GM23338 (cell line): ENCODE results near the gene CDCP1. TPM values are rescaled to one million over a fixed set of nuclear protein-coding genes. Genes with fewer than 3 reads are reported as not detected.

Experiments used
- ATAC-seq: fragments of 200-7000 bp; cut with Tn5 transposase; 3 replicates; pipeline ENCODE4 v1.9.1; 2020
- DNase-seq: peaks from one replicate; pipeline ENCODE4 v3.0.0-alpha.2; 2015; ENCODE audit warnings: low spot score
- H2AFZ ChIP-seq: fragments of 200-600 bp; sonication (generic); 2 replicates; pipeline ENCODE4 v1.8.0; 2016; ENCODE audit warnings: antibody characterized with exemption, mild to moderate bottlenecking, moderate library complexity
- H3F3A ChIP-seq: fragments of 200-600 bp; sonication (generic); replicated peaks from 2 replicates; pipeline ENCODE4 v1.8.0; 2017; ENCODE audit warnings: antibody characterized with exemption, mixed run types, low read depth
- H3K27ac ChIP-seq: fragments of 200-600 bp; sonication (generic); 2 replicates; pipeline ENCODE4 v1.6.1; 2016; ENCODE audit warnings: low read depth
- H3K27me3 ChIP-seq: fragments of 200-600 bp; sonication (generic); 2 replicates; pipeline ENCODE4 v1.8.0; 2016; ENCODE audit warnings: mild to moderate bottlenecking, mixed run types, moderate library complexity; ENCODE audit not compliant: insufficient read depth
- H3K36me3 ChIP-seq: fragments of 200-600 bp; sonication (generic); 2 replicates; pipeline ENCODE4 v1.8.0; 2016; ENCODE audit warnings: mild to moderate bottlenecking; ENCODE audit not compliant: insufficient read depth
- H3K4me1 ChIP-seq: fragments of 200-600 bp; sonication (generic); 2 replicates; pipeline ENCODE4 v1.8.0; 2016; ENCODE audit warnings: mild to moderate bottlenecking, moderate library complexity; ENCODE audit not compliant: insufficient read depth
- H3K4me2 ChIP-seq: fragments of 200-600 bp; sonication (generic); 2 replicates; pipeline ENCODE4 v1.7.1; 2017; ENCODE audit warnings: mixed run types
- H3K4me3 ChIP-seq: fragments of 200-600 bp; sonication (generic); 2 replicates; pipeline ENCODE4 v1.6.1; 2016; ENCODE audit warnings: mixed run types
- H3K79me2 ChIP-seq: fragments of 200-600 bp; sonication (generic); replicated peaks from 2 replicates; pipeline ENCODE4 v1.8.0; 2017; ENCODE audit warnings: mild to moderate bottlenecking; ENCODE audit not compliant: insufficient read depth
- H3K9me2 ChIP-seq: fragments of 200-600 bp; sonication (generic); 2 replicates; pipeline ENCODE4 v1.8.0; 2017; ENCODE audit not compliant: insufficient read depth
- H4K20me1 ChIP-seq: fragments of 200-600 bp; sonication (generic); replicated peaks from 2 replicates; pipeline ENCODE4 v1.8.0; 2017; ENCODE audit warnings: mild to moderate bottlenecking; ENCODE audit not compliant: insufficient read depth
- H3K27ac Mint-ChIP-seq: 2 replicates; pipeline ENCODE4 v1.8.0; 2020; ENCODE audit warnings: inconsistent platforms, mild to moderate bottlenecking, moderate library complexity, mixed read lengths
- H3K27me3 Mint-ChIP-seq: 3 replicates; pipeline ENCODE4 v1.8.0; 2022; ENCODE audit warnings: low read depth, mild to moderate bottlenecking, moderate library complexity, mixed read lengths, inconsistent platforms; ENCODE audit not compliant: insufficient read depth, poor library complexity
- H3K36me3 Mint-ChIP-seq: 3 replicates; pipeline ENCODE4 v1.8.0; 2021; ENCODE audit warnings: low read depth, mild to moderate bottlenecking, inconsistent platforms, moderate library complexity, mixed read lengths
- H3K4me1 Mint-ChIP-seq: 3 replicates; pipeline ENCODE4 v1.8.0; 2020; ENCODE audit warnings: mild to moderate bottlenecking, inconsistent platforms, mixed read lengths
- H3K4me3 Mint-ChIP-seq: 3 replicates; pipeline ENCODE4 v1.8.0; 2021; ENCODE audit warnings: moderate library complexity, mild to moderate bottlenecking, inconsistent platforms, mixed read lengths
- H3K9me3 Mint-ChIP-seq: 3 replicates; pipeline ENCODE4 v1.8.0; 2020; ENCODE audit warnings: moderate library complexity, mild to moderate bottlenecking, inconsistent platforms, mixed read lengths
- EZH2 ChIP-seq: fragments of 200-600 bp; sonication (generic); IDR thresholded peaks from one replicate; pipeline ENCODE4 v1.8.0; 2017; ENCODE audit warnings: antibody characterized with exemption, mild to moderate bottlenecking, low read depth; ENCODE audit not compliant: unreplicated experiment
- EZH2phosphoT487 ChIP-seq: fragments of 200-600 bp; sonication (generic); IDR thresholded peaks from one replicate; pipeline ENCODE4 v1.8.1; 2018; ENCODE audit warnings: antibody characterized with exemption; ENCODE audit not compliant: unreplicated experiment
- NANOG ChIP-seq: IDR thresholded peaks from 2 replicates; pipeline ENCODE4 v1.6.1; 2016; ENCODE audit warnings: antibody characterized with exemption, borderline replicate concordance
- polyA plus RNA-seq: library from polyadenylated mRNA; unstranded; fragments of >200 nt; fragmentation: Nextera tagmentation; extraction: Ambion mirVana; gene quantifications from 2 replicates; pipeline ENCODE4 v1.2.1, GENCODE V29; 2016
- total RNA-seq: library from RNA; depleted of rRNA; stranded (reverse); fragments of >200 nt; shearing (Covaris generic); gene quantifications from 2 replicates; pipeline ENCODE4 v1.2.3, GENCODE V29; 2014
- TF ChIP-seq, protein P1 (sequence below): fragments of 250-450 bp; sonication (Bioruptor Pico); IDR thresholded peaks from 2 replicates; pipeline ENCODE4 v1.5.0; 2020; ENCODE audit warnings: mild to moderate bottlenecking, moderate library complexity
- TF ChIP-seq, protein P2 (sequence below), 2 experiments: fragments of 200-600 bp in 1 of 2; sonication (generic) in 1 of 2; conservative IDR thresholded peaks; 2 replicates each; pipeline versions ENCODE4 v1.5.1 to v1.6.1; 2016 to 2017; ENCODE audit warnings: antibody characterized with exemption in 2 of 2, low read depth in 2 of 2, mild to moderate bottlenecking in 2 of 2, moderate library complexity in 1 of 2
- TF ChIP-seq, protein P3 (sequence below): IDR thresholded peaks from 2 replicates; pipeline ENCODE4 v1.6.1; 2016; ENCODE audit warnings: antibody characterized with exemption

The CDCP1 gene
- total and polyA plus RNA-seq, 2 experiments from 2014 or later: 7.7 to 20.1 TPM

DNA sequence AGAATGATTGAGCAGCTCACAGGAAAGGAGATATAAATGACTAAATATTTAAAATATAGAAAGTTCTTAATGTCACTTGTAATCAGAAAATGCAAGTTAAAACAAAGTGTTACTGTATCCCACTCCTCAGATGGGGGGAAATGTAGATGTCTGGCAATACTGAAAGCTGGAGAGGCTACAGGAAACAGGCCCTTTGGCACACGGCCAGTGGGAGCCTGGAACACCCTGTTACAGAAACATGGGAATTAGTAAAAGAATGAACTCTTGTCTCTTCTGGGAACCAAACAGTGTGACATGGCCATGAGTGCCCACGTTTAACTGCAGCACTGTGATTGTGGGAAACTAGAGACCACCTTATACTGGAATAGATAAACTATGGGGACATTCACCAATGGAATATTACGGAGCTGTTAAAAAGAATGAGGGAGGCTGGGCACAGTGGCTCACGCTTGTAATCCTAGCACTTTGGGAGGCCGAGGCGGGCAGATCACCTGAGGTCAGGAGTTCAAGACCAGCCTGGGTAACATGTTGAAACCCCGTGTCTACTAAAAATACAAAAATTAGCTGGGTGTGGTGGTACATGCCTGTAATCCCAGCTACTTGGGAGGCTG is 50.2 kb downstream of the CDCP1 start (continued):
- TF ChIP-seq, protein P1, sequence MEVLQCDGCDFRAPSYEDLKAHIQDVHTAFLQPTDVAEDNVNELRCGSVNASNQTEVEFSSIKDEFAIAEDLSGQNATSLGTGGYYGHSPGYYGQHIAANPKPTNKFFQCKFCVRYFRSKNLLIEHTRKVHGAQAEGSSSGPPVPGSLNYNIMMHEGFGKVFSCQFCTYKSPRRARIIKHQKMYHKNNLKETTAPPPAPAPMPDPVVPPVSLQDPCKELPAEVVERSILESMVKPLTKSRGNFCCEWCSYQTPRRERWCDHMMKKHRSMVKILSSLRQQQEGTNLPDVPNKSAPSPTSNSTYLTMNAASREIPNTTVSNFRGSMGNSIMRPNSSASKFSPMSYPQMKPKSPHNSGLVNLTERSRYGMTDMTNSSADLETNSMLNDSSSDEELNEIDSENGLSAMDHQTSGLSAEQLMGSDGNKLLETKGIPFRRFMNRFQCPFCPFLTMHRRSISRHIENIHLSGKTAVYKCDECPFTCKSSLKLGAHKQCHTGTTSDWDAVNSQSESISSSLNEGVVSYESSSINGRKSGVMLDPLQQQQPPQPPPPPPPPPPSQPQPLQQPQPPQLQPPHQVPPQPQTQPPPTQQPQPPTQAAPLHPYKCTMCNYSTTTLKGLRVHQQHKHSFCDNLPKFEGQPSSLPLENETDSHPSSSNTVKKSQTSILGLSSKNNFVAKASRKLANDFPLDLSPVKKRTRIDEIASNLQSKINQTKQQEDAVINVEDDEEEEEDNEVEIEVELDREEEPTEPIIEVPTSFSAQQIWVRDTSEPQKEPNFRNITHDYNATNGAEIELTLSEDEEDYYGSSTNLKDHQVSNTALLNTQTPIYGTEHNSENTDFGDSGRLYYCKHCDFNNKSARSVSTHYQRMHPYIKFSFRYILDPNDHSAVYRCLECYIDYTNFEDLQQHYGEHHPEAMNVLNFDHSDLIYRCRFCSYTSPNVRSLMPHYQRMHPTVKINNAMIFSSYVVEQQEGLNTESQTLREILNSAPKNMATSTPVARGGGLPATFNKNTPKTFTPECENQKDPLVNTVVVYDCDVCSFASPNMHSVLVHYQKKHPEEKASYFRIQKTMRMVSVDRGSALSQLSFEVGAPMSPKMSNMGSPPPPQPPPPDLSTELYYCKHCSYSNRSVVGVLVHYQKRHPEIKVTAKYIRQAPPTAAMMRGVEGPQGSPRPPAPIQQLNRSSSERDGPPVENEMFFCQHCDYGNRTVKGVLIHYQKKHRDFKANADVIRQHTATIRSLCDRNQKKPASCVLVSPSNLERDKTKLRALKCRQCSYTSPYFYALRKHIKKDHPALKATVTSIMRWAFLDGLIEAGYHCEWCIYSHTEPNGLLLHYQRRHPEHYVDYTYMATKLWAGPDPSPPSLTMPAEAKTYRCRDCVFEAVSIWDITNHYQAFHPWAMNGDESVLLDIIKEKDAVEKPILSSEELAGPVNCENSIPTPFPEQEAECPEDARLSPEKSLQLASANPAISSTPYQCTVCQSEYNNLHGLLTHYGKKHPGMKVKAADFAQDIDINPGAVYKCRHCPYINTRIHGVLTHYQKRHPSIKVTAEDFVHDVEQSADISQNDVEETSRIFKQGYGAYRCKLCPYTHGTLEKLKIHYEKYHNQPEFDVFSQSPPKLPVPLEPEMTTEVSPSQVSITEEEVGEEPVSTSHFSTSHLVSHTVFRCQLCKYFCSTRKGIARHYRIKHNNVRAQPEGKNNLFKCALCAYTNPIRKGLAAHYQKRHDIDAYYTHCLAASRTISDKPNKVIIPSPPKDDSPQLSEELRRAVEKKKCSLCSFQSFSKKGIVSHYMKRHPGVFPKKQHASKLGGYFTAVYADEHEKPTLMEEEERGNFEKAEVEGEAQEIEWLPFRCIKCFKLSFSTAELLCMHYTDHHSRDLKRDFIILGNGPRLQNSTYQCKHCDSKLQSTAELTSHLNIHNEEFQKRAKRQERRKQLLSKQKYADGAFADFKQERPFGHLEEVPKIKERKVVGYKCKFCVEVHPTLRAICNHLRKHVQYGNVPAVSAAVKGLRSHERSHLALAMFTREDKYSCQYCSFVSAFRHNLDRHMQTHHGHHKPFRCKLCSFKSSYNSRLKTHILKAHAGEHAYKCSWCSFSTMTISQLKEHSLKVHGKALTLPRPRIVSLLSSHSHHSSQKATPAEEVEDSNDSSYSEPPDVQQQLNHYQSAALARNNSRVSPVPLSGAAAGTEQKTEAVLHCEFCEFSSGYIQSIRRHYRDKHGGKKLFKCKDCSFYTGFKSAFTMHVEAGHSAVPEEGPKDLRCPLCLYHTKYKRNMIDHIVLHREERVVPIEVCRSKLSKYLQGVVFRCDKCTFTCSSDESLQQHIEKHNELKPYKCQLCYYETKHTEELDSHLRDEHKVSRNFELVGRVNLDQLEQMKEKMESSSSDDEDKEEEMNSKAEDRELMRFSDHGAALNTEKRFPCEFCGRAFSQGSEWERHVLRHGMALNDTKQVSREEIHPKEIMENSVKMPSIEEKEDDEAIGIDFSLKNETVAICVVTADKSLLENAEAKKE (CRISPR knock-in tag): no peak

DNA sequence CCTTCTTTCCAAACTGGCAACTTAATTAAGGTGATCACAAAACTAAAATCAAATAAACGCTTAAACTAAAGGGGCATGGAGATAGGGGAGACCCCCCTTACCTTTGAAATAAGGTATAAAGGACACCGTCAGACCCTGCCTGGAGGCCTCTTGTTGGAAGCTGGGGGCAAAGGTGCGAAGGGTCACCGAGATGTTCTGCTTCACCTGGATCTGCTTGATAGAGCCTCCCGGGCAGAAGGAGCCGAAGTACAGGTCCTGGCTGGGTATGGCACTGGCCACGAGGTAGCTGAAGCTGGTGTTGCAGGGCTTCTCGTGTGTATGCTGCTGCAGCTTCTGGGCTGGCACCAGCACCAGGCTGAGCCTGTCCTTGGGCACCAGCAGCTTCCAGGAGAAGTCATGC is 53.0 kb downstream of the CDCP1 start:
- no peak overlapping the region for H3K4me3 Mint-ChIP-seq
- H3K27ac Mint-ChIP-seq: no peak overlapping the region
- TF ChIP-seq, protein P2, sequence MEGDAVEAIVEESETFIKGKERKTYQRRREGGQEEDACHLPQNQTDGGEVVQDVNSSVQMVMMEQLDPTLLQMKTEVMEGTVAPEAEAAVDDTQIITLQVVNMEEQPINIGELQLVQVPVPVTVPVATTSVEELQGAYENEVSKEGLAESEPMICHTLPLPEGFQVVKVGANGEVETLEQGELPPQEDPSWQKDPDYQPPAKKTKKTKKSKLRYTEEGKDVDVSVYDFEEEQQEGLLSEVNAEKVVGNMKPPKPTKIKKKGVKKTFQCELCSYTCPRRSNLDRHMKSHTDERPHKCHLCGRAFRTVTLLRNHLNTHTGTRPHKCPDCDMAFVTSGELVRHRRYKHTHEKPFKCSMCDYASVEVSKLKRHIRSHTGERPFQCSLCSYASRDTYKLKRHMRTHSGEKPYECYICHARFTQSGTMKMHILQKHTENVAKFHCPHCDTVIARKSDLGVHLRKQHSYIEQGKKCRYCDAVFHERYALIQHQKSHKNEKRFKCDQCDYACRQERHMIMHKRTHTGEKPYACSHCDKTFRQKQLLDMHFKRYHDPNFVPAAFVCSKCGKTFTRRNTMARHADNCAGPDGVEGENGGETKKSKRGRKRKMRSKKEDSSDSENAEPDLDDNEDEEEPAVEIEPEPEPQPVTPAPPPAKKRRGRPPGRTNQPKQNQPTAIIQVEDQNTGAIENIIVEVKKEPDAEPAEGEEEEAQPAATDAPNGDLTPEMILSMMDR (conservative IDR thresholded peaks at IDR 0.05; ENCODE audit: low read depth in 2 of 2): no peak
- TF ChIP-seq EZH2phosphoT487 (no peak), EZH2 (no peak), NANOG (no peak)
- TF ChIP-seq, protein P3, sequence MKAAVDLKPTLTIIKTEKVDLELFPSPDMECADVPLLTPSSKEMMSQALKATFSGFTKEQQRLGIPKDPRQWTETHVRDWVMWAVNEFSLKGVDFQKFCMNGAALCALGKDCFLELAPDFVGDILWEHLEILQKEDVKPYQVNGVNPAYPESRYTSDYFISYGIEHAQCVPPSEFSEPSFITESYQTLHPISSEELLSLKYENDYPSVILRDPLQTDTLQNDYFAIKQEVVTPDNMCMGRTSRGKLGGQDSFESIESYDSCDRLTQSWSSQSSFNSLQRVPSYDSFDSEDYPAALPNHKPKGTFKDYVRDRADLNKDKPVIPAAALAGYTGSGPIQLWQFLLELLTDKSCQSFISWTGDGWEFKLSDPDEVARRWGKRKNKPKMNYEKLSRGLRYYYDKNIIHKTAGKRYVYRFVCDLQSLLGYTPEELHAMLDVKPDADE: no peak
- no peaks in the 10 kb centered on the region for H3K9me2 ChIP-seq
- H3K36me3 Mint-ChIP-seq: peaks cover 44% of the 10 kb centered on the region
- no peak for ATAC-seq
- no peaks in the 10 kb centered on the region for H3K9me3 Mint-ChIP-seq
- no peaks in the 10 kb centered on the region for H3K27me3 Mint-ChIP-seq
- H3K4me1 Mint-ChIP-seq: no peaks in the 10 kb centered on the region
- H3K36me3 ChIP-seq: peaks cover 7% of the 10 kb centered on the region
- H3K4me2 ChIP-seq: no peak overlapping the region
- no peaks in the 10 kb centered on the region for H3K4me1 ChIP-seq
- no peak overlapping the region for H3K27ac ChIP-seq
- H2AFZ ChIP-seq: no peak overlapping the region
- H4K20me1 ChIP-seq: no peaks in the 10 kb centered on the region; the same call in 1 of the 2 replicates
- H3K4me3 ChIP-seq: no peak overlapping the region
- no peaks in the 10 kb centered on the region for H3K27me3 ChIP-seq
- H3F3A ChIP-seq: no peaks in the 10 kb centered on the region
- DNase-seq: no peak
- no peaks in the 10 kb centered on the region for H3K79me2 ChIP-seq
